ENCODE data around the gene SNHG17. TPM values are rescaled to one million over a fixed set of nuclear protein-coding genes. Genes with fewer than 3 reads are reported as not detected.

SNHG17 gene
- total RNA-seq (10 to 100 TPM; 12.1 to 28.1 TPM), polyA plus RNA-seq (ENCODE audit: insufficient read length in 6 of 6) (10 to 100 TPM; 27.9 to 56.7 (median 33.8) TPM)
- long read RNA-seq, donor 1, partial matches to known transcripts = 25 of 33 reads
- long read RNA-seq, donor 1, other reads (novel, unspliced or antisense) = 5 of 33 reads
- long read RNA-seq, donor 2, partial matches to known transcripts = 14 of 32 reads
- long read RNA-seq, donor 2, other reads (novel, unspliced or antisense) = 15 of 32 reads
- long read RNA-seq, donor 3, partial matches to known transcripts = 12 of 42 reads
- long read RNA-seq, donor 3, other reads (novel, unspliced or antisense) = 30 of 42 reads
- long read RNA-seq, donor 4, partial matches to known transcripts = 0 of 11 reads
- long read RNA-seq, donor 4, other reads (novel, unspliced or antisense) = 11 of 11 reads
- long read RNA-seq, donor 5, partial matches to known transcripts = 16 of 16 reads
- long read RNA-seq, donor 5, other reads (novel, unspliced or antisense) = 0 of 16 reads
- long read RNA-seq, donor 6, partial matches to known transcripts = 10 of 16 reads
- long read RNA-seq, donor 6, other reads (novel, unspliced or antisense) = 5 of 16 reads
- long read RNA-seq, donor 7, partial matches to known transcripts = 5 of 5 reads
- long read RNA-seq, donor 7, other reads (novel, unspliced or antisense) = 0 of 5 reads
- long read RNA-seq, donor 8, partial matches to known transcripts = 8 of 9 reads
- long read RNA-seq, donor 8, other reads (novel, unspliced or antisense) = 0 of 9 reads
- long read RNA-seq, donor 9 = 0 reads
- long read RNA-seq, donor 10, partial matches to known transcripts = 0 of 10 reads
- long read RNA-seq, donor 10, other reads (novel, unspliced or antisense) = 10 of 10 reads
- long read RNA-seq, donor 11, partial matches to known transcripts = 20 of 25 reads
- long read RNA-seq, donor 11, other reads (novel, unspliced or antisense) = 5 of 25 reads
- long read RNA-seq, donor 12, partial matches to known transcripts = 13 of 15 reads
- long read RNA-seq, donor 12, other reads (novel, unspliced or antisense) = 0 of 15 reads

- Histone ChIP-seq H3K4me1 (peaks cover 6 to 39% of the 10 kb centered on the region in 2 donors), H3K9me3 (no peaks in the 10 kb centered on the region), H3K27me3 (no peaks in the 10 kb centered on the region), H3K36me3 (peaks cover 0 to 41% of the 10 kb centered on the region in 2 donors), H3K4me3 (peak within 1 kb of the TSS; percentile 55 to 74), H3K27ac (peak within 1 kb of the TSS; percentile 47 to 85)
- ATAC-seq (peak; percentile 99), DNase-seq (peak; percentile 86 to 97 (median 92))
- intact Hi-C loops (cut with DNase I) = no loop called here
- peak; percentile 99 to 100 for TF ChIP-seq CTCF (IDR thresholded peaks at IDR 0.05)
These were observed at the start of gene SNHG17 for GRCh38 chr20:38434770-38435554. Gene SNHG17, minus strand, starts transcription at chr20:38435328.

DNA sequence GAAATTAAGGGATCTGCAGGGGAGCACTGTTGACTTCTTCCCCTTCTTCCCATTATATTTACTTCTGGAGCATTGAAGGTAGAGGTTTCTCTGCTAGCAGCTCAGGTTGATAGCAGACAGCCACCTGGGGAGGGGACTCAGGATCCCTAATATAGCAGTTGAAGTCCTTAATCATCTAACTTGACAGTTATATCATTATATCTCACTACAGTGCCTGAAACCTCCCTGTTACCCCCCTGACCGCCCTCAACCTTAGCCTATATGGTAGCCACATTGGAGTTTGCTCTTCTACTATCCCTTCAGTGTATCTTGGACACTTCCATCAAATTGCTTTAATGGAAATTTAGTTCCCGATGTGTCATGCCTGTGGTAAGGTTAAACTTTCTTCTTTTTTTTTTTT lies 44.5 kb upstream of the SNHG17 start:
- Histone ChIP-seq H3K4me3 (no peak overlapping the region), H3K9me3 (no peaks in the 10 kb centered on the region), H3K27me3 (no peaks in the 10 kb centered on the region), H3K36me3 (peaks cover 0 to 19% of the 10 kb centered on the region in 2 donors), H3K4me1 (peaks cover under 1 to 8% of the 10 kb centered on the region in 2 donors), H3K27ac (no peak overlapping the region)
- TF ChIP-seq CTCF (IDR thresholded peaks at IDR 0.05) = no peak
- DNase-seq (no peak), ATAC-seq (no peak)
- intact Hi-C loops (cut with DNase I) = no loop called here

GRCh38 chr20:38477747-38478146 lies 42.6 kb upstream of the SNHG17 start:
- no peak overlapping the region for H3K27ac ChIP-seq
- intact Hi-C loops (cut with DNase I) = no loop called here
- no peaks in the 10 kb centered on the region for H3K27me3 ChIP-seq
- DNase-seq (no peak), ATAC-seq (no peak)
- peaks cover 13 to 23% of the 10 kb centered on the region in 2 donors for H3K4me1 ChIP-seq
- peaks cover 0 to 14% of the 10 kb centered on the region in 2 donors for H3K36me3 ChIP-seq
- no peak overlapping the region for H3K4me3 ChIP-seq
- no peaks in the 10 kb centered on the region for H3K9me3 ChIP-seq
- no peak for TF ChIP-seq CTCF (IDR thresholded peaks at IDR 0.05)

GRCh38 chr20:38473367-38473795 lies 38.3 kb upstream of the SNHG17 start:
- H3K4me3 ChIP-seq = peak overlapping the region; percentile 87 to 89
- no peaks in the 10 kb centered on the region for H3K36me3 ChIP-seq
- peak overlapping the region; percentile 84 to 91 for H3K27ac ChIP-seq
- H3K27me3 ChIP-seq = no peaks in the 10 kb centered on the region
- peaks cover 19 to 23% of the 10 kb centered on the region in 2 donors for H3K4me1 ChIP-seq
- no peak for TF ChIP-seq CTCF (IDR thresholded peaks at IDR 0.05)
- intact Hi-C loops (cut with DNase I) = no loop called here
- ATAC-seq (no peak), DNase-seq (peak in 1 of 4 donors; percentile 34)
- H3K9me3 ChIP-seq = no peaks in the 10 kb centered on the region
